Activated T-cell treated with anti-CD3 and anti-CD28 coated beads, Interleukin-2, amount 50 U/mL, for 72 hours (primary cell): Measurements from ENCODE around the gene GAS6. TPM values are rescaled to one million over a fixed set of nuclear protein-coding genes. Genes with fewer than 3 reads are reported as not detected.

ENCODE experiments used
- ATAC-seq, 2 donors: fragments of 150-1000 bp; cut with Tn5 transposase; replicated peaks in 1 of 2; 2 replicates each; pipeline ENCODE4 v1.10.0; 2021; ENCODE audit warnings: moderate library complexity in 2 of 2, mild to moderate bottlenecking in 1 of 2
- DNase-seq, 2 donors: peaks; one replicate each; pipeline ENCODE4 v3.0.0; 2021 to 2022; ENCODE audit warnings: mixed read lengths in 1 of 2
- H3K27ac Mint-ChIP-seq: one replicate; pipeline ENCODE4 v1.8.0; 2022; ENCODE audit warnings: mild to moderate bottlenecking, moderate library complexity, mixed read lengths
- H3K27me3 Mint-ChIP-seq: one replicate; pipeline ENCODE4 v1.8.0; 2022; ENCODE audit warnings: low read depth, mixed read lengths
- H3K36me3 Mint-ChIP-seq, 2 donors: one replicate each; pipeline ENCODE4 v1.8.0; 2022; ENCODE audit warnings: mixed read lengths in 2 of 2, mild to moderate bottlenecking in 1 of 2; ENCODE audit not compliant: insufficient read depth in 2 of 2
- H3K4me1 Mint-ChIP-seq: one replicate; pipeline ENCODE4 v1.8.0; 2022; ENCODE audit warnings: low read depth, mixed read lengths
- H3K4me3 Mint-ChIP-seq, 2 donors: one replicate each; pipeline ENCODE4 v1.8.0; 2022; ENCODE audit warnings: mild to moderate bottlenecking in 2 of 2, mixed read lengths in 2 of 2, moderate library complexity in 2 of 2
- H3K9me3 Mint-ChIP-seq, 2 donors: one replicate each; pipeline ENCODE4 v1.8.0; 2022; ENCODE audit warnings: mixed read lengths in 2 of 2
- total RNA-seq, 2 donors: library from RNA; stranded (reverse); gene quantifications; one replicate each; pipeline ENCODE4 v1.2.3, GENCODE V29; 2022

GAS6 gene
- total RNA-seq, 2 donors from 2014 or later = 0.46 to 1.5 TPM

DNA sequence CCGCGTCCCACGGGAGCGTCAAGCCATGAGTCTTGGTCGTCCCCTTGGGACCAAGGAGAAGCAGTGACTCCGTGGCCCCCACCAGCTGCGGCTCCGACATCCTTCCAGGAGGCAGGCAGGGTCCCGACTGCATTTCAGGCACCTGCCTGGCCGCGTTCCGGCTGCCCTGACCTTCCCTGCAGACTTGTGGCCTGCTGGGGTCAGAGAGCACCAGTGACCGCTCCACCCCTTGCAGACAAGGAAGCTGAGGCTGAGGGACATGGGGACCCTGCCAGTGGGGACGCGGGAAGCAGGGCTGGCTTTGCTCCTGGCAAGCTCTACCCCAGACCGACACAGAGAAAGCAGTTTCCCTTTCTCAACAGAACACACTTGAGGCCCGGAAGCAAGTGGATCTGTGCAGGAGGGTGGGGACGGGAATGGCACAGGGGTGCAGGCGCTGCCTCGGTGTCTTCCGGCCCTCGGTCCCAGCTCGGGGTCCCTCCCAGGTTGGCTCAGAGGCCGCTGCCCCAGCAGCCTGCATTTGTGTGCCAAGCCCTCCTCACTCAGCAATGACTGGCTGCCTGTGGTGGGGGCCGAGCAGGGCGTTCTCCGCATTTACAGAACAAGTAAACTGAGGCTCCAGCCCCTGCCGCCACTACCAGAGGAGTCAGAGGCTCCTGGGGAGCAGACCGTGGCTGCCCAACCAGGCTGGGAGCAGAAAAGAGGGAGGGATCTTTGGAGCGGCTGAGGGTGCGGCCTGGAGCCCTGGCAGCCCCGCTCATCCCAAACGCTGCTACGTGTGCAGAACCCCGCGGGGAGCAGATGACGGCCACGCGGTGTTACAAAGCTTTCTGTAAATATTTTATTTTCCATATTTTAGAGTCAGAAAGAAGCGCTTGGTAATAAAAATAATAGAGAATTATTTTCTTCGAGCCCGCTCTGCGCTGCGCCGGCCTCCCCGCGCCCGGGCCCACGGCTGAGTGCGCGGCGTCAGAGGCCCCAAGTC, 43.9 kb downstream of the GAS6 start:
- Mint-ChIP-seq H3K9me3 (peaks cover 0 to under 1% of the 10 kb centered on the region in 2 donors), H3K4me3 (no peak overlapping the region), H3K36me3 (peaks cover 2 to 3% of the 10 kb centered on the region in 2 donors), H3K27me3 (no peaks in the 10 kb centered on the region), H3K27ac (no peak overlapping the region), H3K4me1 (peaks cover 23% of the 10 kb centered on the region)
- DNase-seq (no peak), ATAC-seq (no peak)

GRCh38 chr13:113819341-113819730, 44.5 kb downstream of the GAS6 start:
- H3K27ac Mint-ChIP-seq = no peak overlapping the region
- peaks cover 2 to 3% of the 10 kb centered on the region in 2 donors for H3K36me3 Mint-ChIP-seq
- DNase-seq (no peak), ATAC-seq (no peak)
- H3K4me3 Mint-ChIP-seq = no peak overlapping the region
- no peaks in the 10 kb centered on the region for H3K27me3 Mint-ChIP-seq
- H3K4me1 Mint-ChIP-seq = peaks cover 23% of the 10 kb centered on the region
- peaks cover 0 to 2% of the 10 kb centered on the region in 2 donors for H3K9me3 Mint-ChIP-seq

- H3K27me3 Mint-ChIP-seq = no peaks in the 10 kb centered on the region
- no peak overlapping the region for H3K4me3 Mint-ChIP-seq
- H3K4me1 Mint-ChIP-seq = peaks cover 23% of the 10 kb centered on the region
- DNase-seq (no peak), ATAC-seq (no peak)
- peaks cover 2 to 3% of the 10 kb centered on the region in 2 donors for H3K36me3 Mint-ChIP-seq
- H3K9me3 Mint-ChIP-seq = peaks cover 0 to 2% of the 10 kb centered on the region in 2 donors
- no peak overlapping the region for H3K27ac Mint-ChIP-seq
Measured at GRCh38 chr13:113818700-113819295, 45.1 kb downstream of the GAS6 start.

DNA sequence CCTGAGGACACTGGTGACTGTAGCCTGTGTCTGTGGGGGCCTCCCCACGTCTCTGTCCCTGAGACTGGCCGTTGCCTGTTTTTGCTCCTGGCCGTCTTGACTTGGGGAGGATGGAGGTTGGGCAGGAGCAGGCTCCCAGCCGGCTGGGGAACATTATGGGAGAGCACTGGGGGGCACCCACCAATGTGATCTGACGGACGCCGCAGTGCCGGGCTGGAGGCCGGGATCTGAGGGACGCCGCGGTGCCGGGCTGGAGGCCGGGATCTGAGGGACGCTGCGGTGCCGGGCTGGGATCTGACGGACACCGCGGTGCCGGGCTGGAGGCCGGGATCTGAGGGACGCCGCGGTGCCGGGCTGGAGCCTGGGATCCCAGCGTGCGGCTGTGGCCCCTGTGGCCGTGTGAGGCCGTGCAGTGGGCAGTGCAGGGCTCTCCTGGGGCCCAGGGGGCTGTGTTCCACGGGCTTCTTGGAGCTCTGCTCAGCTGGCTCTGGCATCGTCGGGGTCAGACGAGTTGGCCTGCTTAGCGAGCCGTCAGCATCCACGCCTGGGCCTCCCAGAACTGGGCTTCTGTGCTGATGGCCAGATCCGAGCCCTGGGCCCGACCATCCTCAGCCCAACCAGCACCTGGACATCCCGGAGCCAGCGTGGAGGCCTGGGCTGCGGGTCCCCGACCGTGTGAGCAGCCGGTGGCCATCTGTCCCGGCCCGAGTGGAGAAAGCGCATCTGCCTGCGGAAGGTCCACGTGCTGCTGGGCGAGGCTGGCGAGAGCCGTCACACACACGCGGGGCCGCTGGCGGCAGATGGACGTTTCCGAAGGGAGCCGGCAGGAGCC, 45.8 kb downstream of the GAS6 start:
- ATAC-seq (no peak), DNase-seq (no peak)
- Mint-ChIP-seq H3K36me3 (peaks cover 2 to 3% of the 10 kb centered on the region in 2 donors), H3K4me3 (no peak overlapping the region), H3K27me3 (no peaks in the 10 kb centered on the region), H3K9me3 (peaks cover 0 to 2% of the 10 kb centered on the region in 2 donors), H3K27ac (no peak overlapping the region), H3K4me1 (peaks cover 23% of the 10 kb centered on the region)

DNA sequence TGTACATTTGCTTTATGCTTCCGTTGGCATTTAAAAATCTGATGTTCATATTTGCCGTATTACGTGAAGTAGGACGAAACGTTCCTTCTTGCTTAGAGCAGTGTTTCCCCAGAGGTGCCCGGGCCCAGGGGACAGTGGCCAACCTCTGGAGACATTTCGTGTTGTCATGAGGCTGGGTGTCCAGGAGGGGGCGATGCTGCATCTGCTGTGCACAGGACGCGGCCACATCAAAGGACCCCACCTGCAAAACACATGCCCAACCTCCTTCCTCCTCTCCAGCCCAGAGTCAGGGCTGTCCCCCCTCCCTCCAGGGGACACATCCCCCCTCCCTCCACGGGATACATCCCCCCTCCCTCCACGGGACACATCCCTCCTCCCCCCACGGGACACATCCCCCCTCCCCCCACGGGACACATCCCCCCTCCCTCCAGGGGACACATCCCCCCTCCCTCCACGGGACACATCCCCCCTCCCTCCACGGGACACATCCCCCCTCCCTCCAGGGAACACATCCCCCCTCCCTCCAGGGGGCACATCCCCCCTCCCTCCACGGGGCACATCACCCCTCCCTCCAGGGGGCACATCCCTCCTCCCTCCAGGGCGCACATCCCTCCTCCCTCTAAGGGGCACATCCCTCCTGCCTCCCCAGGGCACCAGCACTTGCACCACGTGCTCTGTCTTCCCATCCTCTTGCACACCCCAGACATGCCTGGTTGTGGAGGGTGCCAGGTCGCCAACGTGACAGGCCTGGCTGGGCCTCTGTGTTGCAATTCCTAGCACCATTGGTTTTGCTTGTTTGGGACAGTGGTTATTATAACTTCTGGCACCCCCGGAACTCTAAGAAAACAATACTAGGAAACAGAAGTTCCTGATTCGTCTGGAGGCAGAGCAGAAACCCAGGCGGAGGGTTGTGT, 46.7 kb downstream of the GAS6 start:
- DNase-seq (peak; percentile 87 to 90), ATAC-seq (peak; percentile 84 to 86)
- peaks cover 23% of the 10 kb centered on the region for H3K4me1 Mint-ChIP-seq
- H3K4me3 Mint-ChIP-seq = peak overlapping the region; percentile 94 to 95
- peaks cover 0 to 2% of the 10 kb centered on the region in 2 donors for H3K9me3 Mint-ChIP-seq
- H3K27me3 Mint-ChIP-seq = no peaks in the 10 kb centered on the region
- H3K27ac Mint-ChIP-seq = peak overlapping the region; percentile 24
- peaks cover 2 to 3% of the 10 kb centered on the region in 2 donors for H3K36me3 Mint-ChIP-seq

- peak; percentile 8 to 10 for ATAC-seq
- peaks cover 2 to 3% of the 10 kb centered on the region in 2 donors for H3K36me3 Mint-ChIP-seq
- no peaks in the 10 kb centered on the region for H3K27me3 Mint-ChIP-seq
- peak overlapping the region; percentile 94 to 95 for H3K4me3 Mint-ChIP-seq
- H3K9me3 Mint-ChIP-seq = peaks cover 0 to 2% of the 10 kb centered on the region in 2 donors
- no peak for DNase-seq
- H3K27ac Mint-ChIP-seq = no peak overlapping the region
- H3K4me1 Mint-ChIP-seq = peaks cover 23% of the 10 kb centered on the region
Measured at GRCh38 chr13:113816254-113816929, 47.5 kb downstream of the GAS6 start.

DNA sequence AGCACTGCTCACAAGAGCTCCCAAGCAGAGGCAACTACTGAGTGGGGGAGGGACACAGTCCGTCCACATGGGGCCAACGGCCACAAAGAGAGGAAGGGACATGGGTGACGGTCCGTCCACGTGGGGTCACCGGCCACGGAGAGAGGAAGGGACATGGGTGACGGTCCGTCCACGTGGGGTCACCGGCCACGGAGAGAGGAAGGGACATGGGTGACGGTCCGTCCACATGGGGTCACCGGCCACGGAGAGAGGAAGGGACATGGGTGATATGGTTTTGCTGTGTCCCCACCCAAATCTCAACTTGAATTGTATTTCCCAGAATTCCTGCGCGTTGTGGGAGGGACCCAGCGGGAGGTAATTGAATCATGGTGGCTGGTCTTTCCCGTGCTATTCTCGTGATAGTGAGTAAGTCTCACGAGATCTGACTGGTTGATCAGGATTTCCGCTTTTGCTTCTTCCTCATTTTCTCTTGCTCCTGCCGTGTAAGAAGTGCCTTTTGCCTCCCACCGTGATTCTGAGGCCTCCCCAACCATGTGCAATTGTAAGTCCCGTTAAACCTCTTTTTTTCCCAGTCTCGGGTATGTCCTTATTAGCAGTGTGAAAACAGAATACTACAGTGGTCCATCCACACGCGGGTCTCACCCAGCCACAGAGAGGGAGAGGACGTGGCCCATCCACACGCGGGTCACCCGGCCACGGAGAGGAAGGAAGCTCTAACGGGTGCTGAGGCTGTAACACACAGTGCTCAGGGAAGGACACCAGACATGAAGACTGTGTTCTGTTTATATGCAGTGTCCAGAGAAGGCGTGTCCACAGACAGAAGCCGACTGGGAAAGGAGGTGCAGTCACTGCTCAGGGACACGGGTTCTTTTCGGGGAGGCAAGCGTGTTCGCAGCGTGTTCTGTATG, 48.5 kb downstream of the GAS6 start:
- peaks cover 0 to 2% of the 10 kb centered on the region in 2 donors for H3K9me3 Mint-ChIP-seq
- ATAC-seq (peak; percentile 41 to 48), DNase-seq (peak; percentile 43 to 53)
- H3K4me1 Mint-ChIP-seq = peaks cover 23% of the 10 kb centered on the region
- peaks cover 2 to 3% of the 10 kb centered on the region in 2 donors for H3K36me3 Mint-ChIP-seq
- H3K27ac Mint-ChIP-seq = peak overlapping the region; percentile 73
- H3K27me3 Mint-ChIP-seq = no peaks in the 10 kb centered on the region
- peak overlapping the region; percentile 94 to 95 for H3K4me3 Mint-ChIP-seq

DNA sequence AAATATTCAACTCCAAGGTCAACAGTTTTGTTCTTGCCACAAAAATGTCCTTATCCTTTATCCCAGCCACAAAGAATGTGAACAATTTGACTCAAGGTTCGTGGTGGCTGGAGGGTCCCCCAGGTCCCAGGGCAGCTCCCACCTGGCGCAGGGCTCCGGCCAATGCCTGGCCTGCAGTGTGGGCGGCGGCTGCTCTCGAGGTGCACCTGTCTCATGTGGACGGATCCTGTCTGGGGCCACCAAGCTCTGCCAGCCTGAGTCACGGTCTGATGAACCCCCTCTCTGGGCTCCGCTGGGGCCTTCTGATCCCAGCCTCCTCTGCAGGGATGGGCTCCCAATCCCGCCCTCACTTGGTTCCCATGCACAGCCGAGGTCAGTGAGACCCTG, 49.4 kb downstream of the GAS6 start:
- H3K9me3 Mint-ChIP-seq = peaks cover 0 to 2% of the 10 kb centered on the region in 2 donors
- no peak overlapping the region for H3K4me3 Mint-ChIP-seq
- H3K36me3 Mint-ChIP-seq = peaks cover 2 to 4% of the 10 kb centered on the region in 2 donors
- no peaks in the 10 kb centered on the region for H3K27me3 Mint-ChIP-seq
- H3K4me1 Mint-ChIP-seq = peaks cover 23% of the 10 kb centered on the region
- no peak for DNase-seq
- no peak overlapping the region for H3K27ac Mint-ChIP-seq
- ATAC-seq = no peak

GRCh38 chr13:113813749-113814434, 50.0 kb downstream of the GAS6 start:
- no peaks in the 10 kb centered on the region for H3K27me3 Mint-ChIP-seq
- no peak overlapping the region for H3K4me3 Mint-ChIP-seq
- DNase-seq = no peak
- peaks cover 2 to 5% of the 10 kb centered on the region in 2 donors for H3K36me3 Mint-ChIP-seq
- peaks cover 23% of the 10 kb centered on the region for H3K4me1 Mint-ChIP-seq
- ATAC-seq = no peak
- peaks cover 0 to 2% of the 10 kb centered on the region in 2 donors for H3K9me3 Mint-ChIP-seq
- no peak overlapping the region for H3K27ac Mint-ChIP-seq

DNA sequence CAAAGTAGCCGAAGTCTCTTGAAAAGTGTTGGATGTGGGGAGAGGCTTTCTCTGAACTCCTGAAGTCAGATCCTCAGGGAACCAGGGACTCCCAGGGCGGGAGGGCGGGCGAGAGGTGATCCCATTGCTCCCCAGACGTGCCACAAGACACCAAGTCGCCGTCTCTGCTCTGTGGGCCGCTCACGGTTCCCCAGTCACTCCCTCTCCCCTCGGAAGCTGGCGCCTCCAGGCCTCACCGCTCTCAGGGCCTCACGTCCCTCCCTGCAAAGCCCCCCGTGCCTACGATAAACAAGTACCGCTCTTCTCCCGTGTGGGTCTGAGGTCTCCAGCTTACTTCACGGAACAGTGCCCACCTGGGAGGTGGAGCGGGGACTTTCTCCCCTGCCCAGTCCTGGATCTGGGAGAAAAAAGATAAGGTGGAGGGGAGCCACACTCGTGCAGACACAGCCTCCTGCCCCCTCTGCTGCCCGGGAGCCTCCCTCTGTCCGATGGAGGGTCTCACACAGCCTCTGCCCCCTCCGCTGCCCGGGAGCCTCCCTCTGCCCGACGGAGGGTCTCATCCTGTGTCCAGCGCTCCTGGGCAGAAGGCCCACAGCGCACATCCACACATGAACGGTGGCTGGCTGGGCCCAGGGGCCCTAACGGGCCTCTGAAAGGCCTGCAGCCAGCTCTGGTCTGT, 50.7 kb downstream of the GAS6 start:
- peaks cover 6 to 7% of the 10 kb centered on the region in 2 donors for H3K36me3 Mint-ChIP-seq
- no peak overlapping the region for H3K4me3 Mint-ChIP-seq
- ATAC-seq (no peak), DNase-seq (no peak)
- no peak overlapping the region for H3K27ac Mint-ChIP-seq
- H3K9me3 Mint-ChIP-seq = peaks cover 2 to 4% of the 10 kb centered on the region in 2 donors
- no peaks in the 10 kb centered on the region for H3K27me3 Mint-ChIP-seq
- peaks cover 23% of the 10 kb centered on the region for H3K4me1 Mint-ChIP-seq
